HG02973 (cell line): ENCODE measurements around the gene DIS3L.
"Not testable (repeated sequence)": the region's sequence is repeated elsewhere in the genome, so short reads cannot be mapped to it uniquely, and the experiment has no call there.

Experiments
- ATAC-seq: cut with Tn5 transposase; IDR thresholded peaks from one replicate; pipeline ENCODE4 v1.9.1; 2021; ENCODE audit warnings: moderate library complexity; ENCODE audit not compliant: unreplicated experiment

DIS3L gene

DNA sequence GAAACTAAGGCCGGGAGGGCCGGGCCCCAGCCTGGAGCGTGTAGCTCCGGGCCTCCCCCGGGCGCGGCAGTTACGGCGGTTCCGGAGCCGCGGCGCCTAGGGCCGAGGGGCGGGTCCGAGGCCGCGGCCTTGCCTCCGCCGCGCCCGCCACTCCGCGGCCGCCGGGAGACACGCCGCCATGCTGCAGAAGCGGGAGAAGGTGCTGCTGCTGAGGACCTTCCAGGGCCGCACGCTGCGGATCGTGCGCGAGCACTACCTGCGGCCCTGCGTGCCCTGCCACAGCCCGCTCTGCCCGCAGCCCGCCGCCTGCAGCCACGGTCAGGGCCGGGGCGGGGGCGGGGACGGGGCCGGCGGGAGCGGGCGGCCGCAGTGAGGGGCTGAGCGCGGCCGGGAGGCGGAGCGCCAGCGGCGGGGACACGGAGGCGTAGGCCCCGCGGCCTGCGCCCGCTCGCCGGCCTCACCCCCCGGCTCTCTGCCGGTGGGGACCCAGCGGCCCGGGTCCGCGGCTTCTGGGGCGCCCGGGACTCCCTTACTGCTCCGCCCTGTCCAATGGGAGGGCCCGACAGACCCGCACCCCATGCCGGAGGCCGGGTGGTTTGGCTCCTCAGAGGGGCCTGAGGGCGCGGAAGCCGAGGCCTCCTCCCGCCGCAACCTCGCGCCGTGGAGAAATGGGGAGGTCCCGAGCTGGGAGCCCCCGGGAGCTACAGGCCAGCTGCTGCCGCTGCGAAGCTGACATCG, at the start of gene DIS3L:
Gene DIS3L (plus strand): TSS at position 150 of the 738 bp plus-strand sequence. CDS start 29 bp downstream, at position 179.
- ATAC-seq: peak; percentile 54

DNA sequence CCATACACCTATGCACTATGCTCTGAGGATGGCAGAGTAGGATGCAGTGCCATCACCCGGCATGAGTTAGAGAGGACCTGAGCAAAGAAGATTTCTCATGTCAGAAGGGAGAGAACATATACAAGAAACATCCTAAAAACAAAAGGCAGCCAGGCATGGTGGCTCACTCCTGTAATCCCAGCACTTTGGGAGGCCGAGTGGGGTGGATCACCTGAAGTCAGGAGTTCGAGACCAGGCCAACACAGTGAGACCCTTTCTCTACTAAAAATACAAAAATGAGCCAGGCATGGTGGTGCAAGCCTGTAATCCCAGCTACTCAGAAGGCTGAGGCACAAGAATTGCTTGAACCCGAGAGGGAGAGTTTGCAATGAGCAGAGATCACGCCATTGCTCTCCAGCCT, 47.5 kb upstream of the DIS3L start:
- ATAC-seq: not testable (repeated sequence)

DNA sequence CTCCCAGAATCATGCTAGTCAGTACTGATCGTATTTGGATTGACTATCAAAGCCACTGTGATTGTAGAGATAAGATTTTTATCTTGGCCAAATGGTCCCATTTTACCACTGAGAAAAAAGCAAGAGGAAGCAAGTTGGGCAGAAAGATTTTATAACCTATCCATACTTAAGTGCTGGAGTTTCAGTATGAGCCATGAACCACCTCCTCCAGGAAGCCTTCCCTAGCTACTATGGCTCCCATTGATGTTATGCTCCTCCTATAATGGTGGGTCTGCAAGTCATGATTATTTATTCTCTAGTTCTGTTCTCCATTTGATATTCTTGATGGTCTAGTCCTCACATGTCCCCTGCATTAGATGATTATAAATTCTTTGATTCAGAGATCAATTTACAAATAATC, 46.4 kb upstream of the DIS3L start:
- ATAC-seq: no peak

DNA sequence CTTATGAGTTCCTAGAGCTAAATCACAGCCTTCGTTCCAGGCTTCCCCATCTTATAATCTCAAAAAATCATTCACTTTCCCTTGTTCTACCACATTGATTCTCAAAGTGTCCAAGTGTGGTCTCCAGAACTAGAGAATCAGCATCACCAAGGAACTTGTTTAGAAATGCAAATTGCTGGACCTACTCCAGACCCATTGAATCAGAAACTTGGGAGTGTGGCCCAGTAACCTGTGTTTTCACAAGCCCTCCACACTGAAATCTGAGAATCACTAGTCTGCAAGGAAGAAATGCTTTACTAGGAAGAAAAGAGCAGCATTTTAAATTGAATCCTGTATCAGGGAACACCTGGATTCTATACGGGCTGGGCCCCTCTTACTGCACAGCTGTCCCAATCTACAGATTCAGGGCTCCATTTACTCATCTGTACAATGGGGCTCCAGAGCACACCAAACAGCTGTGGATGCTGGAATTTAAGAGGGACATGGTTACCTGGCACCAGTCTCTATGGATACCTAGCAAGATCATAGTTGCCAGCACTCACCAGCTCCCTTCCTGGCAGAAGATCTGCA, 43.7 kb upstream of the DIS3L start:
- no peak for ATAC-seq

DNA sequence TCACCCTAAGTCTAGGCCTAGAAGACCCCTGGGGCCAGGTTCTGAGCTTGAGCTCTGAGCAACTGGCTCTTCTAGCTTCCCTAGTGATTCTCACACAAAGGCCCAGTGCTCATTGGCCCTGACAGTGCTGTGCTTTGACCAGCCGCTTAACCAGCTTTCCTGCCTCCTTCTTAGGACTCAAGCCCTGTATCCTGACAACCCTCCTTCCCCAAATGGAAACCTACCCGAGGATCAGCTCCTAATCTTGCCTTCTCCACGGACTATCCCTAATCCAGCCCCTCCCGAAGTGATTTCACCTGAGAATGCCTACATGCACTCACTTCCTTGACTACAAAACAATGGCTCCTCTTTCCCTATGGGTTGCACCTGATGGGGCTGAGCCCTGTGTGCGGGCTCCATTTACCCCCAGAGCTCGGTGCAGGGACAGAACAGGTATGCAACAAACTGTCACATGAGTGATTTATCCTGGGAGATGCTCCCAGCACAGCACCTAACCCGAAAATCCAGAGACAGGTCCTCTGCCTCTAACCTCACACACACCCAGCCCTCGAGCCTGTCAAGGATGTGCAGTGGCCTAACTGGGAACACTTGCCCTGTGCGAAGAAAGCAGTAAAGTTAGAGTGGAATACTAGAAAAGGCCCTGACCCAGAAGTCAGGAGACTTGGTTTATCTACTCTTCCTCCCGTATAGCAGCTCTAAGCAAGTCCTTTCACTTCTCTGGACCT, 42.1 kb upstream of the DIS3L start:
- ATAC-seq: no peak

DNA sequence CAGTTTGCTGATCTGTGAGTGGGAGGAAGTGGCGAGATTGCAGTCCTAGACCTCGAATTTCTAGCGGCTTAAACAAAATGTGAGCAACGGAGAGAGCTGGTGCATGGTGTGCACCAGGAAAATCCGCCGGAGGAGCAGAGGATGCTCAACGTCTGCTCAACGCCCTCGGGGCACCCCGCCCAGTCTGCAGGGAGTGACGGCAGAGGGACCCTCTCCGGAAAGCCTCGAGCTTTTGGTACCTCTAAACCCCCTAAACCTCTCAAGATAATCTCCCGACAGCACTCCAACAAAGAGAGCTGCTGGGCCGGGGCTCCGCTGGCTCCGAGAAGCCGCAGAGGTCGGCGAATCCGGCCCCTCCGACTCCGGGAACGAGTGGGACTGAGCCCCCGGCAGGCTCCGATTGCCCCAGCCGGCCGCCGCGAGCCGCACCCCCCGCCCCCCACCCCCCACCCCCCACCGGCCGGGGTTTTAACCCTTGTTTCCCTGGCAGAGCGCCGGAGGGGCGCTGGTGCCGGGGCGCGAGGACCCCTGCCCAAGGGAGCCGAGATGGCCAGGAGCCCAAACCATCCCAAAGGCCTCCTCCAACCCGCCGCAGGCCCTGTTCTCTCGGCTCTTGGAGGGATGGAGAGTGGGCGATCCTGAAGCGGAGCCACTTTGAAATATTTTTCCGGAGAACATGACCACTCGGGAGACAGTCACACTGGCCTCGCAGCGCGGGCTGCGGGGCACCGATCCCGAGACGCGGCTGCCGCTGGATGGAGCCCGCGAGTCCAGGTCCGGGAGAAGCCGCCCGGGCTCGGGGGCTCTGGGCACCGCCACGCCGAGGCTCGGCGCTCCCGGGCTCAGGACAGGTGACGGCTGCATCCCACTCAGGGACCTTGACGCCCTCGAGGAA, 41.3 kb upstream of the DIS3L start:
- ATAC-seq: no peak

DNA sequence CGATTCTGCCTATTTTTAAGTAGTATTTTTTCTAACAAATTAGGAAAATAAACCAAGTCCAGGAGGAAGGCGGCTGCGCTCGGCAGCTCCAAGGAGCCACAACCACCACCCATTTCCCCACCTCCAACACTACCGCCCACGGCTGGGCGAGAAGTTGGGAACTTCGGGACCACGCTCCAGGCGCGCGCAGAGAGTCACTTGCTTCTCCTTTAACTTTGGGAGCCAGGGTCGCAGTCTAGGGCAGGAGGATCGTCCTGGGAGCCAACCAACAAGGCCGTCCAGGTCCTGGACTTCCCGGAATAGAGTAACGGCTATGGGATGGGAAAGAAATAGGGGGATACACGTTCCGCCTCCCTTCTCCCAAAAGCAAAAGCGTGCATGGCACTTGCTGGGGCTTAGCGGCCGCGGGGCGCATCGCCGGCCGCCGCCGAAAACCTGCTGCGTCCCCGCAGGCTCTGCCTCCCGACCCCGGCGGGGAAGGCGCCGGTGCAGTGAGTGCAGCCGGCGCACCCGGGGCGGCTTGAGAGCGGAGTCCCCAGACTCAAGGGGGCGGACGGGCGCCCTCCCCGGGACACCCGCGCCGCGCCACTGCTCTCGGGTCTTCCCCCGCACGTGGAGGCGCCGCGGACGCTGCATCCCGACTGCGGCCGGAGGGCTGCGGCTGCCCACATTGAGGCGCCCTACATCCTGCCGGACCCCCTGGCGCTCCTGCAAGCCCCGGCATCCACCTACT, 40.5 kb upstream of the DIS3L start:
- no peak for ATAC-seq

DNA sequence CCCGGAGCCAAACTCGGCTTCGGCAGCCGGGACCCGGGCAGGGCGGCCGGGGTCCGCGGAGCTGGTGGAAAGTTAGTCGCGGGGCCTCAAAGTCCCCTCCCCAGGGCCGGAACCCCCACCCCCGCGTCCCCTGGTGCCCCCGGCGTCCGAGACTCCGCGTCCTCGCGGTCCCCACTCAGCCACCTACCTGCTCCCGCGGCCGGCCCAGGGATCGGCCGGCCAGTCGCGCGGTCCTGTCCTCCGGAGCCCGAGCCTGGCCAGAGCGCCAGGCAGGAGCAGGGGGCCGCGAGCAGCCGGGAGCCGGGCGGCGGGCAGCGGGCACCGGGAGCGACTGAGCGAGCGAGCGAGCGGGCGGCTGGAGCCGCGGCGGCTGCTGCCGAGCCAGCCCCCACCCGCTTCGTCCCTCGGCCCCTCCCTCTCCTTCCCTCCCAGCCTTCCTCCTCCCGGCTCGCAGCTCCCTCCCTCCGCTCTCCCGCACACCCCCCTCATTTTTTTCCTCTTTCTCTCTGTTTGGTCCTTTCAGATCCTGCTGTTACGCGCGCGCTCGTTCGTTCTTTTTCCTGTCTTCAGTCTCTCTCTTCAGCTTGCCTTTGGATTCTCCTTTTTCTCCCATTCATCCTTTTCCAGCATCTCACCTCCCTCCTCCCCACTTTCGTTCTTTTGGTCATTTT, 39.8 kb upstream of the DIS3L start, which contains the start of gene MEGF11:
Gene MEGF11 (minus strand): TSS at position 333 of the 671 bp plus-strand sequence. CDS start 125,347 bp downstream, outside the sequence.
- no peak for ATAC-seq

DNA sequence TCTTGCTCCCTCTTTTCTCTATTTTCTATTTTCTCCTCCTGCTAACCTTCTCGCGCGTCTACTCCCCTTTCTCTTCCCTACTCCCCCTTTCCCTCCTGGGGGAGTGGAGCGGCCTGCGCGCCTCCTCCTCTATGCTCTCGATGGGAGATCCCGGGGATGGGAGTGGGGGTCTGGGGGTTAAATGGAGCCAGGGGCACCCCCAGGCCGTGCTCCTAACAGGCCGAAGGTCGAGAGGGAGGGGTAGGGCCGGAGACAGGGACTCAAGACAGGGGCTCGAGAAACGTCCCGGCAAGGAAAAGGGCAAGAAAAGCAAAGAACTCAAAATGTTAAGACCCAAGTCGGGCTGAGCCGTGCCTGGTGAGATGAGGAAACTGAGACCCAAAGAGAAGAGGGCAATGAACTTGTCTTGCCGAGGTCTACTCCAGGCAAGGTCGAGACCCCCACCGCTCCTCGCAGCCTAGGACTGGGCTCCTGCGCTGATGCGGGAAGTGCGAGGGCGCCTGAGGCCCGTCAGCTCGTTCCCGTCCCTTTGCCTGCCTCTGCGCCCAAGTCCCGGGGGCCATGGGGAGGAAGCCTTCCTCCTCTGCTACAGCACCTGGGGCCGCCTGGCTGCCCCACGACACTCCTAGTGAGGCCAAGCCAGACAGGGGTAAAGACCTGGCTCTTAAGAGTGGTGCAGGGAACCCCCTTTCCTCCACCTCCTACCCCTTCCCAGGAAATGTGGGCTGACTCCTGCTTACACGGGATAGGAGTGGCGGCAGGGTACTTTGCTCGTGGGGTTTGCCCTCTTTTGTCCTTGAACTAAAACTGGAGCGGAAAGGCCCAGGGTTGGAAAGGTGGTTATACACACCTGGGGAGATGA, 39.0 kb upstream of the DIS3L start:
- ATAC-seq: no peak

DNA sequence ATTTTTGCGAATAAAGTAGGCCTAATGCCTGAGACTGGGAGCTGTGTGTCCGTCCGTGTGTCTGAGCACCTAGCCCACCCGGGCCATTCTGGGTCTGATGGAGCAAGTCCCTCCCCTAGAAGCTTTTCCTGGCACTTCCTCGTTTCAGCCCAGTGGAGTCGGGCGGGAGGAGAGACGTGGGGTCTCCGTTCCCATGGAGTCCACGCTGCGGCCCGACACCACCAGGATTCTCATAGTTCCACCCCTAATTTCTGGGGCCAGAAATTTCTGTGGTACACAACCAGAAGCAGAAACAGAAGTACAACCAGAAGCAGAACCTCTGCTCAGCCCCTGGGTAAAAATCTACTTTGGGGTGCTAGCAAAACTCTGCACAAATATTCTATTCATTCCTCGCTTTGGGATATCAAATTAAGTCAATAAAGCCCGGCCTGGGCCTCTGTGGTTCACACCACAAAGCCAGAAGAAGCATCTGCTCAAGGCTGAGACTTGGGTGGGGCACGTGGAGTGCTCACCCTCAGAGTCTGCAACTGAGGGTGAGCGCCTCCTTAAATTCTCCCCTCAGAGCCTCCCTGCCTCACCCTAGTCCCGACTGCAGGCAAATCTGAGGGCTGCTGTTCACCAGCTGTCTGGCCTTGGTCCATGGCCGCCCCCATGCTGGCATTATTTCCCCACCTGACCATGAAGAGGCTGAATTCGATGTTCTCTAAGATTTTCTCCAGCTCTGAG, 38.3 kb upstream of the DIS3L start:
- ATAC-seq: no peak

DNA sequence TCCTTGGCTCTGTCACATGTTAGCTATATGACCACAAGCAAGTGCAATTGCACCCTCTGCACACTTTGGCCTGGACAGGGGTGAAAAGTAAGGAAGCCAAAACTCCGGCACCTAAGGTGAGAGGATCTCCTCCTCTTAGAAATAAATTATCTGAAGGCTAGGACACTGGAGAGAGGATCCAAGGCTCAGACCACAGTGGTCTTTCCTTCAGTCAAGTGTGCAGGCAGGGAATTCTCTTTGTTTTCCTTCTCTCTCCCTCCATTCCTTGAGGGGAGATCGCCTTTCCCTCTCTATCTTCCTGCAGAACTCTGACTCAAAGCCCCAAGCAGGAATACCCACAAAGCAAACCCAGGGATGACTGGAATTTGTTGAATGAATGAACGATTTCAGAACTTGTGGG, 36.7 kb upstream of the DIS3L start:
- ATAC-seq: no peak

DNA sequence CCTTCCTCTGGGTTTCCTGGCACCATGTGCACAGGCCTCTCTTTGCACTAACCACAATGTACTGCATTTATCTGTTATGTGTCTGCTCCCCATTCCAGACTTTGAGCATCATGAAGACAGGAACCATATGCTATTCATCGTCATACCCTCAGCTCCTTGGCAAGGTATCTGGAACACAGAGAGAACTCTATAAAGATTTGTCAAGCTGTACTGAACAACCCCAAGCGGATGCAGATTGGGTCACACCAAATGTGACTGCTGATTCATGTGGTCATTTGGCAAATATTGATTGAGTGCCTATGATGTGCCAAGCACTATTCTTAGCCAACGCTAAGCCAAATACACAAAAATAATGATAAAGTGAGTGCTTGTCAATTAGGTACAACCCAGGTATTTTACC, 32.3 kb upstream of the DIS3L start:
- ATAC-seq: no peak

DNA sequence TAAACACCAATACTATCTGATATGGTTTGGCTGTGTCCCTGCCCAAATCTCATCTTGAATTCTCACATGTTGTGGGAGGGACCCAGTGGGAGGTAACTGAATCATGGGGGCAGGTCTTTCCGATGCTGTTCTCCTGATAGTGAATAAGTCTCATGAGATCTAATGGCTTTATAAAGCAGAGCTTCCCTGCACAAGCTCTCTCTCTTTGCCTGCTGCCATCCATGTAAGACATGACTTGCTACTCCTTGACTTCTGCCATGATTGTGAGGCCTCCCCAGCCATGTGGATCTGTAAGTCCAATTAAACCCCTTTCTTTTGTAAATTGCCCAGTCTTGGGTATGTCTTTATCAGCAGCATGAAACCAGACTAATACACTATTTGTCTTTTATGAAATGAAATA, 30.5 kb upstream of the DIS3L start:
- ATAC-seq: not testable (repeated sequence)

DNA sequence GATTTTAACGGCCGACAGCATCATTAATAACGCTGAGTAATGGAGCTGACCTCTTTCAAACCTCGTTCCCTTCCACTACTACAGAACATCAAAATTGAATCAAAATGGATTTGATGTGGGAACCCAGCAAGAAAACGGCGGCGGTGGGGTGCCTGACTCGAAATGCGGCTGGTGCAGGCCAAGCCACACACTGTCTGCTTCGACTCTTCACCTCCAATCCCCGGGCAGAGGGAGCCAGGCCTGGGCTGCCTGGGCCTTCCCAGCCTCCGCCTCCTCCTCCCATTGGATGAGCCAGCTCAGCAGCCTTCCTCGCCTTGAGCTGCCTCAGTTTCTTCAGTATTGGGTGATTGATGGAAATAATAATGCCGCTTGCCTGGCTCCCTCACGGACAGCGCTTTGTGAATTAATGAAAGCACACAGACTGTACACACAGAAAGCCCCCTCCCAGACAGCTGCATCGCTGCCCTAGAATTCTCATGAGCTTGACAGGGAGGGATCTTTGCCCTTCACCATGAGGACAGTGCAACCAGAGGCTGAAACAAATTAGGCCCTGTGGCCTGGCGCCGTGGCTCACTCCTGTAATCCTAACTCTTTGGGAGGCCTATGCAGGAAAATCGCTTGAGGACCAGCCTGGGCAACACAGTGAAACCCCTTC, 28.4 kb upstream of the DIS3L start:
- no peak for ATAC-seq

DNA sequence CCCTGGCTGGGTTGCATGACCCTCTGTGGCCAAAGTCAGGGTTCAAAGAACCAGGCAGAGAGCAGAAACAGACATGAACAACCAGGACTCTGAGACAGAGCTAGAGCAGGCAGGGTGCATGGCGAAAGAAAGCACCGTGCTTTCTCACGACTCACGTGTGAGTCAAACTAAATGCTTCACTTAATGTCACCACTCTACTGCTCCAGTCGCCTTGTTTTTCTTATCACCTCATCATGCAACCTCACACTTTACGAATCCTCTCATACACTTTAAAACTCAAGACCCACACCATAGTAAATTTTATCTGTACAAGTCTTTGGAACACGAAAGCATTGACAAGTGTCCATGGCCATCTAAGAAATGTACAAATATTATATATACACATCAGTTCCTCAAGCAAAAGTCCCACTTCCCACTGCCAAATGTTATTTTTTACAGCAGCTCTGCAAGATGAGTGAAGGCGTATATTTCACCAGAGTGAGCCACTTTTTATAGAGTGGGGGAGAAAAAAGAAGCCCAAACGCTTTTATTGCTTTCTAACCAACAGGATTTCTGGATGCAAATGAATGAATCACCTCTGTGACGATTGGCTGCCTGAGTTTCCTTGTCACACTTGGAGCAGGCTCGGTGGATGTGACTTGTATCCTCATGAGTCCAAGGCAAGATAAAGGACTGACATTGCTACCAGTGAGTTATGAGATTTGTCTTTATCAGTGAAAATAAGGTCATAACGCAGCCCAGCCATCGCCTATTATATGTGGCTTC, 23.9 kb upstream of the DIS3L start:
- no peak for ATAC-seq

DNA sequence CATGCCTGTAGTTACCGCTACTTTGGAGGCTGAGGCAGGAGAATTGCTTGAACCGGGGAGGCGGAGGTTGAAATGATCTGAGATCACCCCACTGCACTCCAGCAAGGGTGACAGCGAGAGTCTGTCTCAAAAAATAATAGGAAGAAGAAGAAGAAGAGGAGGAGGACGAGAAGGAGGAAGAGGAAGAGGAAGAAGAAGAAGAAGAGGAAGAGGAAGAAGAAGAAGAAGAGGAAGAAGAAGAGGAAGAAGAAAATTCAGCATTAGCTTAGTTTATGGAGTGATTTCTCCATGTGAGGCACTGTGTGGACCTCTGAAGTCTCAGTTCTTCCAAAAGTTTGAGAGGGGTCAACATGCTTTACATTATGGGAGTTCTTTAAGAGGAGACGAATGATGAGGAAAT, 22.4 kb upstream of the DIS3L start:
- ATAC-seq: no peak

DNA sequence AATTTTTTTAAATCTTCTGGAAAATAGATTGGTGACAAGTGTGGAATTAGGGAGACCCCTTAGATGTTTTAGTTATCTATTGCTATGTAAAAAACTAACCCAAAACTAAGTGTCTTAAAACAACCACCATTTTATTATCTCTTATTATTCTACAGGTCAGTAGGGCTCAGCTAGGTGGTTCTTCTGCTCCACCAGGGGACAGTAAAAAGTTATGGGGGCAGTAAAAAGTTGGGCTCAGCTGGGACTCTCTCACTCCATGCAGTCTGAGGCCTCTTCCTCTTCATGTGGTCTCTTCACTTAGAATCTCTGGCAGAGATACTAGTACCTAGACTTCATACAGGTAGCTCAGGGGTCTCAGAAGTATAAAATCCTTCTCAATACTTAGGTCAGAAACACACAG, 18.0 kb upstream of the DIS3L start:
- no peak for ATAC-seq
